Measurements from ENCODE around the gene TVP23A. TPM values are rescaled to one million over a fixed set of nuclear protein-coding genes. Genes with fewer than 3 reads are reported as not detected.

Gene TVP23A
- polyA plus RNA-seq, 3 donors = 0.06 to 0.17 (median 0.08) TPM

DNA sequence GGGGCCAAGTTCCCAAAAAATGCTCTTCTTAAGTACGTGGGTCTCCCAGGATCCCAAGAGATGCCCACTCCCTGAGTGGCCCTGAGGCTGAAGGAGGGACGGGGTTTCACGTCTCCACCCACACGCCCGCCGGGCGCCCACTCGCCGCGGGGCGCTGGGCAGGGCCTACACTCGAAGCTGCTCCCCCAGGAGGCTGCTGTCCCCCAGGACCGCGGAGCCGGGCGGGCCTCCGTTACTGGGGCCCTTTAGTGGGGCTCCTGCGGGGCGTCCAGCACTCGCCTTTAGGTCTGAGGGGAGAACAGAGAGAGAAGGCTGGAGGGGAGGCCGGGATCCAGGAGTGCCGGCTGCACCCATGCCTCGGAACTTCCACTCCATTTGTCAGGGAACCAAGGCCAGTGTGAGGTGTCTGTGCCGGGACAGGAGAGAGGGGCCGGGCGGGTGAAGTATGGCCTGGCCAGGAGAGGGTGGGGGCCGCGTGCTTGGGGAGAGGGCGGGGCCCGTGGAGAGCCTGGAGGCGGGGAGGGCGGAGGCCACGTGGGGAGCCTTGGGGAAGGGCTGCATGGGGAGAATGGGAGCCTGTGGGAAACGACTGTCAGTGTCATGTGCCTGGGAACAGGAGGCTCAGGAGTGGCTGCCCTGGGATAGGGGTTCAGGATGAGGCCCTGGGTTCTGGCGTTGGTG is 56.1 kb downstream of the TVP23A start:
- H3K4me2 ChIP-seq (replicated peaks; ENCODE audit: extremely low read depth, low read length, poor library complexity, severe bottlenecking) = no peak overlapping the region
- TF ChIP-seq, protein P1, sequence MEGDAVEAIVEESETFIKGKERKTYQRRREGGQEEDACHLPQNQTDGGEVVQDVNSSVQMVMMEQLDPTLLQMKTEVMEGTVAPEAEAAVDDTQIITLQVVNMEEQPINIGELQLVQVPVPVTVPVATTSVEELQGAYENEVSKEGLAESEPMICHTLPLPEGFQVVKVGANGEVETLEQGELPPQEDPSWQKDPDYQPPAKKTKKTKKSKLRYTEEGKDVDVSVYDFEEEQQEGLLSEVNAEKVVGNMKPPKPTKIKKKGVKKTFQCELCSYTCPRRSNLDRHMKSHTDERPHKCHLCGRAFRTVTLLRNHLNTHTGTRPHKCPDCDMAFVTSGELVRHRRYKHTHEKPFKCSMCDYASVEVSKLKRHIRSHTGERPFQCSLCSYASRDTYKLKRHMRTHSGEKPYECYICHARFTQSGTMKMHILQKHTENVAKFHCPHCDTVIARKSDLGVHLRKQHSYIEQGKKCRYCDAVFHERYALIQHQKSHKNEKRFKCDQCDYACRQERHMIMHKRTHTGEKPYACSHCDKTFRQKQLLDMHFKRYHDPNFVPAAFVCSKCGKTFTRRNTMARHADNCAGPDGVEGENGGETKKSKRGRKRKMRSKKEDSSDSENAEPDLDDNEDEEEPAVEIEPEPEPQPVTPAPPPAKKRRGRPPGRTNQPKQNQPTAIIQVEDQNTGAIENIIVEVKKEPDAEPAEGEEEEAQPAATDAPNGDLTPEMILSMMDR (IDR thresholded peaks at IDR 0.05) = no peak
- H3K79me2 ChIP-seq (ENCODE audit: insufficient read depth, low read length) = peaks cover 21% of the 10 kb centered on the region
- peaks cover 0 to 6% (median 0%) of the 10 kb centered on the region in 7 donors for H3K9me3 Mint-ChIP-seq
- peak overlapping the region in 2 of 7 donors; percentile 57 to 68 for H3K27ac Mint-ChIP-seq
- H4K20me1 ChIP-seq (ENCODE audit: insufficient read depth, low read length) = no peaks in the 10 kb centered on the region
- H3K4me1 ChIP-seq (ENCODE audit: control insufficient read depth in 1 of 2, insufficient read depth in 2 of 2, low read length in 2 of 2) = peaks cover 26 to 44% of the 10 kb centered on the region in 2 donors
- H3K9me3 ChIP-seq (replicated peaks in 1 of 2; ENCODE audit: control insufficient read depth in 1 of 2, insufficient read depth in 1 of 2, low read length in 2 of 2) = no peaks in the 10 kb centered on the region
- H3K27me3 ChIP-seq (ENCODE audit: control insufficient read depth in 2 of 2, insufficient read depth in 2 of 2, low read length in 2 of 2) = no peaks in the 10 kb centered on the region
- H3K4me1 Mint-ChIP-seq = peaks cover 46% of the 10 kb centered on the region
- H3K27ac ChIP-seq (ENCODE audit: low read depth in 1 of 2, low read length in 2 of 2) = peak overlapping the region in 1 of 2 donors; percentile 20
- intact Hi-C loops (cut with micrococcal nuclease) = no loop called here
- peak overlapping the region in 1 of 2 donors; percentile 11 for H3K4me3 Mint-ChIP-seq
- DNase-seq = no peak
- 91% methylated on average over 33 of the region's 35 CpGs for WGBS (ENCODE audit: insufficient coverage)
- H2AFZ ChIP-seq (ENCODE audit: insufficient read depth, low read depth, low read length, poor library complexity, severe bottlenecking) = no peak overlapping the region
- H3K4me3 ChIP-seq (replicated peaks in 1 of 3; ENCODE audit: low read depth in 2 of 3, low read length in 3 of 3) = no peak overlapping the region
- H3K36me3 Mint-ChIP-seq = peaks cover 92 to 97% of the 10 kb centered on the region in 2 donors
- H3K36me3 ChIP-seq (replicated peaks in 1 of 2; ENCODE audit: control insufficient read depth in 1 of 2, insufficient read depth in 2 of 2, low read length in 2 of 2) = peaks cover 66 to 97% of the 10 kb centered on the region in 2 donors
- no peak overlapping the region for H3K9ac ChIP-seq (ENCODE audit: insufficient read depth, low read length, poor library complexity, severe bottlenecking)
- peaks cover 0 to 8% (median 0%) of the 10 kb centered on the region in 3 donors for H3K27me3 Mint-ChIP-seq (ENCODE audit: low read depth in 3 of 3)

DNA sequence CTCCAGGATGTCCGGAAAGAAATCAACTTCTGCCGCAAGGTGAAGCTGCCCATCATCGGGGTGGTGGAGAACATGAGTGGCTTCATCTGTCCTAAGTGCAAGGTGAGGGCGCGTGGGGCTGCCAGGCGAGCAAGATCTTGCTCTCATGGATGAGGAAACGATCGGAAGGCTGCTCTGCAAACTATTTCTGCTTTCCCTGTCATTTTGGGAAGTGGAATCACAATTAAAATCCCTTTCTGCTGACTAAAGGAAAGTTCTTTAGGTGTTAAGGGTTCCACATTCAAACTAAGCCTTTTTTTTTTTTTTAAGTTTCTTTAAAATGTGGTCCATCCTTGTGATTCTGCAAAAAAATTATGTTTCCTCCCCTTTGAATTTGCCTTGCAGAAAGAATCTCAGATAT is 57.2 kb downstream of the TVP23A start:
- Histone ChIP-seq H3K27ac (ENCODE audit: low read depth in 1 of 2, low read length in 2 of 2) (peak overlapping the region; percentile 2 to 56), H3K79me2 (ENCODE audit: insufficient read depth, low read length) (peaks cover 19% of the 10 kb centered on the region), H2AFZ (ENCODE audit: insufficient read depth, low read depth, low read length, poor library complexity, severe bottlenecking) (no peak overlapping the region), H3K27me3 (ENCODE audit: control insufficient read depth in 2 of 2, insufficient read depth in 2 of 2, low read length in 2 of 2) (no peaks in the 10 kb centered on the region), H3K9me3 (replicated peaks in 1 of 2; ENCODE audit: control insufficient read depth in 1 of 2, insufficient read depth in 1 of 2, low read length in 2 of 2) (no peaks in the 10 kb centered on the region), H3K4me3 (replicated peaks in 1 of 3; ENCODE audit: low read depth in 2 of 3, low read length in 3 of 3) (peak overlapping the region in 1 of 3 experiments; percentile 5), H3K9ac (ENCODE audit: insufficient read depth, low read length, poor library complexity, severe bottlenecking) (no peak overlapping the region), H3K4me2 (replicated peaks; ENCODE audit: extremely low read depth, low read length, poor library complexity, severe bottlenecking) (no peak overlapping the region), H3K36me3 (replicated peaks in 1 of 2; ENCODE audit: control insufficient read depth in 1 of 2, insufficient read depth in 2 of 2, low read length in 2 of 2) (peaks cover 75 to 100% of the 10 kb centered on the region in 2 donors), H4K20me1 (ENCODE audit: insufficient read depth, low read length) (no peaks in the 10 kb centered on the region), H3K4me1 (ENCODE audit: control insufficient read depth in 1 of 2, insufficient read depth in 2 of 2, low read length in 2 of 2) (peaks cover 26 to 44% of the 10 kb centered on the region in 2 donors)
- intact Hi-C loops (cut with micrococcal nuclease) = no loop called here
- H3K4me3 Mint-ChIP-seq = no peak overlapping the region
- no peak for DNase-seq
- H3K9me3 Mint-ChIP-seq = peaks cover 0 to 6% (median 0%) of the 10 kb centered on the region in 7 donors
- H3K4me1 Mint-ChIP-seq = peaks cover 44% of the 10 kb centered on the region
- peaks cover 95 to 99% of the 10 kb centered on the region in 2 donors for H3K36me3 Mint-ChIP-seq
- 67% methylated on average over 5 of the region's 8 CpGs for WGBS (ENCODE audit: insufficient coverage)
- peaks cover 0 to 8% (median 0%) of the 10 kb centered on the region in 3 donors for H3K27me3 Mint-ChIP-seq (ENCODE audit: low read depth in 3 of 3)
- TF ChIP-seq, protein P1 (IDR thresholded peaks at IDR 0.05) = no peak
- H3K27ac Mint-ChIP-seq = peak overlapping the region in 5 of 7 donors; percentile 3 to 80 (median 62)
